IMR-90 (cell line): ENCODE measurements around the gene TAOK1.

ENCODE experiments used
- BHLHE40 ChIP-seq: fragments of 150-350 bp; IDR thresholded peaks from 2 replicates; pipeline ENCODE4 v1.6.1; 2016; ENCODE audit warnings: mild to moderate bottlenecking, low read depth, low read length
- MAFK ChIP-seq: IDR thresholded peaks from 2 replicates; pipeline ENCODE4 v1.6.1; 2012; ENCODE audit warnings: low read depth, low read length, improper control_type of control experiment
- MAZ ChIP-seq: IDR thresholded peaks from 2 replicates; pipeline ENCODE4 v1.6.1; 2012; ENCODE audit warnings: low read depth, mild to moderate bottlenecking, low read length, improper control_type of control experiment, moderate library complexity, borderline replicate concordance
- MXI1 ChIP-seq: IDR thresholded peaks from 2 replicates; pipeline ENCODE4 v1.6.1; 2012; ENCODE audit warnings: low read depth, mild to moderate bottlenecking, low read length, moderate library complexity, borderline replicate concordance
- POLR2A ChIP-seq: IDR thresholded peaks from 2 replicates; pipeline ENCODE4 v1.6.1; 2012; ENCODE audit warnings: mild to moderate bottlenecking, low read depth, low read length
- RCOR1 ChIP-seq: IDR thresholded peaks from 2 replicates; pipeline ENCODE4 v1.6.1; 2012; ENCODE audit warnings: mild to moderate bottlenecking, low read length, improper control_type of control experiment; ENCODE audit not compliant: insufficient replicate concordance
- TF ChIP-seq, protein P1 (sequence below): conservative IDR thresholded peaks from 2 replicates; pipeline ENCODE4 v1.5.1; 2012; ENCODE audit warnings: mild to moderate bottlenecking, low read depth, low read length, improper control_type of control experiment
- TF ChIP-seq, protein P2 (sequence below): fragments of 150-350 bp; IDR thresholded peaks from 2 replicates; pipeline ENCODE4 v1.6.1; 2016; ENCODE audit warnings: low read depth, mild to moderate bottlenecking, low read length, moderate library complexity, borderline replicate concordance

DNA sequence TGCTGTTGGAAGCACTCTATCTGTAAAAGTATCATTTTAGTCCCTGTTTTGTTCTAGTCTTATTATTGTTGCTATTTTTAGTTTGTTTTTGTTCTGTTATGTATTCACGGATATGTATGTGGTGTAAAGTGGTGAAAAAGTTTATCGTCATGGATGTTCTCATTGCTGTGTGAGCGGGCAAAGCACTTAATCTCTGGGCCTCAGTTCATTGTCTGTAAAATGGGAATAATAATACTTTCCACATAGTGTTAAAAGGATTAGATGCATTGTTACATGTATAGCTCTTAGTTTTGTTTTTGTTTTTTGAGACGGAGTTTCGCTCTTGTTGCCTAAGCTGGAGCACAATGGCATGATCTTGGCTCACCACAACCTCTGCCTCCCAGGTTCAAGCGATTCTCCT lies 19.8 kb downstream of the TAOK1 start:
- TF ChIP-seq POLR2A (no peak), MAZ (no peak), BHLHE40 (no peak), MXI1 (no peak), RCOR1 (no peak), MAFK (no peak)
- TF ChIP-seq, protein P1, sequence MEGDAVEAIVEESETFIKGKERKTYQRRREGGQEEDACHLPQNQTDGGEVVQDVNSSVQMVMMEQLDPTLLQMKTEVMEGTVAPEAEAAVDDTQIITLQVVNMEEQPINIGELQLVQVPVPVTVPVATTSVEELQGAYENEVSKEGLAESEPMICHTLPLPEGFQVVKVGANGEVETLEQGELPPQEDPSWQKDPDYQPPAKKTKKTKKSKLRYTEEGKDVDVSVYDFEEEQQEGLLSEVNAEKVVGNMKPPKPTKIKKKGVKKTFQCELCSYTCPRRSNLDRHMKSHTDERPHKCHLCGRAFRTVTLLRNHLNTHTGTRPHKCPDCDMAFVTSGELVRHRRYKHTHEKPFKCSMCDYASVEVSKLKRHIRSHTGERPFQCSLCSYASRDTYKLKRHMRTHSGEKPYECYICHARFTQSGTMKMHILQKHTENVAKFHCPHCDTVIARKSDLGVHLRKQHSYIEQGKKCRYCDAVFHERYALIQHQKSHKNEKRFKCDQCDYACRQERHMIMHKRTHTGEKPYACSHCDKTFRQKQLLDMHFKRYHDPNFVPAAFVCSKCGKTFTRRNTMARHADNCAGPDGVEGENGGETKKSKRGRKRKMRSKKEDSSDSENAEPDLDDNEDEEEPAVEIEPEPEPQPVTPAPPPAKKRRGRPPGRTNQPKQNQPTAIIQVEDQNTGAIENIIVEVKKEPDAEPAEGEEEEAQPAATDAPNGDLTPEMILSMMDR: no peak
- TF ChIP-seq, protein P2, sequence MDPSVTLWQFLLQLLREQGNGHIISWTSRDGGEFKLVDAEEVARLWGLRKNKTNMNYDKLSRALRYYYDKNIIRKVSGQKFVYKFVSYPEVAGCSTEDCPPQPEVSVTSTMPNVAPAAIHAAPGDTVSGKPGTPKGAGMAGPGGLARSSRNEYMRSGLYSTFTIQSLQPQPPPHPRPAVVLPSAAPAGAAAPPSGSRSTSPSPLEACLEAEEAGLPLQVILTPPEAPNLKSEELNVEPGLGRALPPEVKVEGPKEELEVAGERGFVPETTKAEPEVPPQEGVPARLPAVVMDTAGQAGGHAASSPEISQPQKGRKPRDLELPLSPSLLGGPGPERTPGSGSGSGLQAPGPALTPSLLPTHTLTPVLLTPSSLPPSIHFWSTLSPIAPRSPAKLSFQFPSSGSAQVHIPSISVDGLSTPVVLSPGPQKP: no peak
